Peyer's patch (tissue), 4 donors: ENCODE measurements around the gene COQ10A.
"Not testable (repeated sequence)": the region's sequence is repeated elsewhere in the genome, so short reads cannot be mapped to it uniquely, and the experiment has no call there.

Experiments
- CTCF ChIP-seq, 6 experiments: fragments of 450-650 bp in 4 of 6; fragments of 200-600 bp in 2 of 6; sonication (generic) in 1 of 6; IDR thresholded peaks; one replicate each; pipeline ENCODE4 v1.5.1; 2017 to 2019; ENCODE audit warnings: antibody characterized with exemption in 6 of 6, mild to moderate bottlenecking in 3 of 6, moderate library complexity in 1 of 6
- POLR2A ChIP-seq, 2 donors: fragments of 450-650 bp; IDR thresholded peaks; one replicate each; pipeline ENCODE4 v1.5.1; 2017; ENCODE audit warnings: antibody characterized with exemption in 2 of 2, mild to moderate bottlenecking in 2 of 2, moderate library complexity in 2 of 2

GRCh38 chr12:56266068-56266692 lies 562 bp upstream of the COQ10A start:
- not testable (repeated sequence) for TF ChIP-seq CTCF, POLR2A (IDR thresholded peaks at IDR 0.05)
